GM23338 (cell line): ENCODE results near the gene SCGB3A2.

ENCODE experiments used
- EZH2 ChIP-seq: fragments of 200-600 bp; sonication (generic); IDR thresholded peaks from one replicate; pipeline ENCODE4 v1.8.0; 2017; ENCODE audit warnings: antibody characterized with exemption, mild to moderate bottlenecking, low read depth; ENCODE audit not compliant: unreplicated experiment
- EZH2phosphoT487 ChIP-seq: fragments of 200-600 bp; sonication (generic); IDR thresholded peaks from one replicate; pipeline ENCODE4 v1.8.1; 2018; ENCODE audit warnings: antibody characterized with exemption; ENCODE audit not compliant: unreplicated experiment
- JUNB ChIP-seq: IDR thresholded peaks from one replicate; pipeline ENCODE4 v1.6.1; 2016; ENCODE audit warnings: antibody characterized with exemption; ENCODE audit not compliant: unreplicated experiment
- TF ChIP-seq, protein P1 (sequence below), 2 experiments: fragments of 200-600 bp in 1 of 2; sonication (generic) in 1 of 2; conservative IDR thresholded peaks; 2 replicates each; pipeline versions ENCODE4 v1.5.1 to v1.6.1; 2016 to 2017; ENCODE audit warnings: antibody characterized with exemption in 2 of 2, low read depth in 2 of 2, mild to moderate bottlenecking in 2 of 2, moderate library complexity in 1 of 2
- TF ChIP-seq, protein P2 (sequence below): IDR thresholded peaks from one replicate; pipeline ENCODE4 v1.6.1; 2018; ENCODE audit warnings: antibody characterized with exemption; ENCODE audit not compliant: unreplicated experiment

GRCh38 chr5:147853372-147853987 is 25.0 kb upstream of the SCGB3A2 start:
- TF ChIP-seq, protein P1, sequence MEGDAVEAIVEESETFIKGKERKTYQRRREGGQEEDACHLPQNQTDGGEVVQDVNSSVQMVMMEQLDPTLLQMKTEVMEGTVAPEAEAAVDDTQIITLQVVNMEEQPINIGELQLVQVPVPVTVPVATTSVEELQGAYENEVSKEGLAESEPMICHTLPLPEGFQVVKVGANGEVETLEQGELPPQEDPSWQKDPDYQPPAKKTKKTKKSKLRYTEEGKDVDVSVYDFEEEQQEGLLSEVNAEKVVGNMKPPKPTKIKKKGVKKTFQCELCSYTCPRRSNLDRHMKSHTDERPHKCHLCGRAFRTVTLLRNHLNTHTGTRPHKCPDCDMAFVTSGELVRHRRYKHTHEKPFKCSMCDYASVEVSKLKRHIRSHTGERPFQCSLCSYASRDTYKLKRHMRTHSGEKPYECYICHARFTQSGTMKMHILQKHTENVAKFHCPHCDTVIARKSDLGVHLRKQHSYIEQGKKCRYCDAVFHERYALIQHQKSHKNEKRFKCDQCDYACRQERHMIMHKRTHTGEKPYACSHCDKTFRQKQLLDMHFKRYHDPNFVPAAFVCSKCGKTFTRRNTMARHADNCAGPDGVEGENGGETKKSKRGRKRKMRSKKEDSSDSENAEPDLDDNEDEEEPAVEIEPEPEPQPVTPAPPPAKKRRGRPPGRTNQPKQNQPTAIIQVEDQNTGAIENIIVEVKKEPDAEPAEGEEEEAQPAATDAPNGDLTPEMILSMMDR (conservative IDR thresholded peaks at IDR 0.05; ENCODE audit: low read depth in 2 of 2) = no peak
- no peak for TF ChIP-seq EZH2
- no peak for TF ChIP-seq EZH2phosphoT487
- TF ChIP-seq, protein P2, sequence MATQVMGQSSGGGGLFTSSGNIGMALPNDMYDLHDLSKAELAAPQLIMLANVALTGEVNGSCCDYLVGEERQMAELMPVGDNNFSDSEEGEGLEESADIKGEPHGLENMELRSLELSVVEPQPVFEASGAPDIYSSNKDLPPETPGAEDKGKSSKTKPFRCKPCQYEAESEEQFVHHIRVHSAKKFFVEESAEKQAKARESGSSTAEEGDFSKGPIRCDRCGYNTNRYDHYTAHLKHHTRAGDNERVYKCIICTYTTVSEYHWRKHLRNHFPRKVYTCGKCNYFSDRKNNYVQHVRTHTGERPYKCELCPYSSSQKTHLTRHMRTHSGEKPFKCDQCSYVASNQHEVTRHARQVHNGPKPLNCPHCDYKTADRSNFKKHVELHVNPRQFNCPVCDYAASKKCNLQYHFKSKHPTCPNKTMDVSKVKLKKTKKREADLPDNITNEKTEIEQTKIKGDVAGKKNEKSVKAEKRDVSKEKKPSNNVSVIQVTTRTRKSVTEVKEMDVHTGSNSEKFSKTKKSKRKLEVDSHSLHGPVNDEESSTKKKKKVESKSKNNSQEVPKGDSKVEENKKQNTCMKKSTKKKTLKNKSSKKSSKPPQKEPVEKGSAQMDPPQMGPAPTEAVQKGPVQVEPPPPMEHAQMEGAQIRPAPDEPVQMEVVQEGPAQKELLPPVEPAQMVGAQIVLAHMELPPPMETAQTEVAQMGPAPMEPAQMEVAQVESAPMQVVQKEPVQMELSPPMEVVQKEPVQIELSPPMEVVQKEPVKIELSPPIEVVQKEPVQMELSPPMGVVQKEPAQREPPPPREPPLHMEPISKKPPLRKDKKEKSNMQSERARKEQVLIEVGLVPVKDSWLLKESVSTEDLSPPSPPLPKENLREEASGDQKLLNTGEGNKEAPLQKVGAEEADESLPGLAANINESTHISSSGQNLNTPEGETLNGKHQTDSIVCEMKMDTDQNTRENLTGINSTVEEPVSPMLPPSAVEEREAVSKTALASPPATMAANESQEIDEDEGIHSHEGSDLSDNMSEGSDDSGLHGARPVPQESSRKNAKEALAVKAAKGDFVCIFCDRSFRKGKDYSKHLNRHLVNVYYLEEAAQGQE = no peak
- TF ChIP-seq JUNB = no peak
